PC-3 (cell line): ENCODE results near the gene HHAT. TPM values are rescaled to one million over a fixed set of nuclear protein-coding genes. Genes with fewer than 3 reads are reported as not detected.

Experiments used
- ATAC-seq: fragments of 200-7000 bp; cut with Tn5 transposase; 2 replicates; pipeline ENCODE4 v1.9.1; 2020; ENCODE audit warnings: mild to moderate bottlenecking, moderate library complexity
- BruUV-seq: library from RNA; stranded (reverse); fragments of 400-500 nt; replicated peaks from 2 replicates; lab custom pipeline; 2021; lab: Mats Ljungman, UMichigan
- CTCF ChIA-PET: fragments of 300-600 bp; sonication (Branson Sonifier 250); formaldehyde crosslinking; loops from one replicate; lab custom pipeline; 2022; ENCODE audit warnings: antibody characterized with exemption; lab: Charles Lee
- POLR2A ChIA-PET: fragments of 300-600 bp; sonication (Branson Sonifier 250); formaldehyde crosslinking; loops from one replicate; lab custom pipeline; 2022; ENCODE audit warnings: antibody characterized with exemption; ENCODE audit not compliant: unreplicated experiment; lab: Charles Lee
- DNase-seq: peaks from one replicate; pipeline ENCODE4 v3.0.0-alpha.2; 2015
- H2AFZ ChIP-seq: fragments of 300-600 bp; sonication (generic); 2 replicates; pipeline ENCODE4 v1.6.0; 2016; ENCODE audit warnings: antibody characterized with exemption, low read length
- H3F3A ChIP-seq: fragments of 300-600 bp; sonication (generic); one replicate; pipeline ENCODE4 v1.6.0; 2017; ENCODE audit warnings: antibody characterized with exemption, low read length, control low read depth, mild to moderate bottlenecking; ENCODE audit not compliant: unreplicated experiment
- H3K27ac ChIP-seq: fragments of 300-600 bp; sonication (generic); 2 replicates; pipeline ENCODE4 v1.5.1; 2016; ENCODE audit warnings: mild to moderate bottlenecking, low read length
- H3K27me3 ChIP-seq: fragments of 300-600 bp; sonication (generic); 2 replicates; pipeline ENCODE4 v1.6.1; 2016; ENCODE audit warnings: low read length, mixed read lengths
- H3K36me3 ChIP-seq: fragments of 300-600 bp; sonication (generic); 2 replicates; pipeline ENCODE4 v1.6.1; 2016; ENCODE audit warnings: low read depth, mixed run types, low read length, mixed read lengths
- H3K4me1 ChIP-seq: fragments of 300-600 bp; sonication (generic); 2 replicates; pipeline ENCODE4 v1.5.1; 2016; ENCODE audit warnings: low read length; ENCODE audit not compliant: insufficient read depth
- H3K4me2 ChIP-seq: fragments of 300-600 bp; sonication (generic); 2 replicates; pipeline ENCODE4 v1.6.0; 2016; ENCODE audit warnings: low read length
- H3K4me3 ChIP-seq: fragments of 300-600 bp; sonication (generic); 2 replicates; pipeline ENCODE4 v1.5.1; 2016; ENCODE audit warnings: mild to moderate bottlenecking, low read length, mixed read lengths
- H3K79me2 ChIP-seq: fragments of 300-600 bp; sonication (generic); 2 replicates; pipeline ENCODE4 v1.6.1; 2017; ENCODE audit warnings: low read length, mixed read lengths
- H3K9ac ChIP-seq: fragments of 300-600 bp; sonication (generic); 2 replicates; pipeline ENCODE4 v1.6.0; 2016; ENCODE audit warnings: mild to moderate bottlenecking, low read length
- H3K9me2 ChIP-seq: fragments of 300-600 bp; sonication (generic); replicated peaks from 2 replicates; pipeline ENCODE4 v1.6.1; 2016; ENCODE audit warnings: mixed run types, low read length, mixed read lengths
- H3K9me3 ChIP-seq: fragments of 300-600 bp; sonication (generic); 2 replicates; pipeline ENCODE4 v1.6.1; 2016; ENCODE audit warnings: low read length, mixed read lengths
- H4K20me1 ChIP-seq: fragments of 300-600 bp; sonication (generic); 2 replicates; pipeline ENCODE4 v1.6.1; 2016; ENCODE audit warnings: low read length, mixed read lengths
- EZH2 ChIP-seq: fragments of 300-600 bp; sonication (generic); IDR thresholded peaks from one replicate; pipeline ENCODE4 v1.6.1; 2017; ENCODE audit warnings: antibody characterized with exemption, mild to moderate bottlenecking, low read length; ENCODE audit not compliant: unreplicated experiment
- EZH2phosphoT487 ChIP-seq: fragments of 300-600 bp; sonication (generic); IDR thresholded peaks from 2 replicates; pipeline ENCODE4 v1.6.1; 2018; ENCODE audit warnings: mild to moderate bottlenecking, antibody characterized with exemption, low read length, borderline replicate concordance
- intact Hi-C: fragments of 100-400 bp; cut with micrococcal nuclease; formaldehyde crosslinking; loops from 2 replicates; pipeline ENCODE4 v1.9.0; 2023
- total RNA-seq: library from RNA; depleted of rRNA; stranded (reverse); fragments of >200 nt; gene quantifications from 2 replicates; pipeline ENCODE4 v1.2.3, GENCODE V29; 2014
- TF ChIP-seq, protein P1 (sequence below): fragments of 300-600 bp; sonication (generic); conservative IDR thresholded peaks from 2 replicates; pipeline ENCODE4 v1.5.1; 2017; ENCODE audit warnings: antibody characterized with exemption, low read depth, mild to moderate bottlenecking, low read length

The HHAT gene
- total RNA-seq, 1 experiment from 2014 or later = 3.4 TPM

DNA sequence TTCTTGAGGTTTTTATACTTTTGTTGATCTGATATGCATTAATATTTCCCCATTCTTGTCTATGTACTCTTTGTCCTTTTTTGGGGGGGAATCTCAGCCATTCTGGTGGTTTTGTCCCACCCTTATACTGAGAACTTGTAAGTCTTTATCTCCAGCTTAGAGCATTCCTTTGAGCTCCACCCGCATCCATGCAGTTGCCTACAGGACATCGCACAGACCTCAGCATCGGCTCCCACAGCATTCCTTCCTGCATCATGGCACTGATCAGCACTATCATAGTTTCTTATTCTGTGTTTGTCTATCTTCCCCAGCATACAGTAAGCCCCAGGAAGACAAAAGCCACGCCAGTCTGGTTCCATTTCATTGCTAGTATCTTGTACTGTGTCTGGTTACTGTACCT is 33.0 kb downstream of the HHAT start:
- POLR2A ChIA-PET = no interaction called here

DNA sequence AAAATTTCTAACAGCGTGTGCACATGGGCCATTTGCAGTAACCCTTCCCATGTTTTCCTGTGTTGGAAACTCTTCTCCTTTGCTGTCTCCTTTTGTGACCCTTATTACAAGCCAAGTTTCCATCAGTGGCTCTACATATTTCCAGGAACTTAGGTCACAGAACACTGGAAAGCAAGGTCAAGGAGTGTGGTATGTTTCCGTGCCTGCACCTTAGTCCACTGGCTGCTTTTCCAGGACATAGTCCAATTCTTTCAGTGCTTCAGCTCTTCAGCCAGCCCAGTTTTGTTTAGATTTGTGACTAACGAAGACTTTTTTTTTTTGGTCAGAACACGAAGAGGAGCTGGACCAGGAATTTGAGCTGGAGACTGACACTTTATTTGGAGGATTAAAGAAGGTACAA is 33.8 kb downstream of the HHAT start:
- H3K4me2 ChIP-seq = no peak overlapping the region
- H3K9me2 ChIP-seq = no peaks in the 10 kb centered on the region
- ChIA-PET CTCF (interaction anchor here (0.6 kb wide), 2 partner anchors 37 to 56 kb away, joined by 3 read pairs; no protein-coding TSS in a partner anchor), POLR2A (no interaction called here)
- H3F3A ChIP-seq = no peaks in the 10 kb centered on the region
- H3K27me3 ChIP-seq = no peaks in the 10 kb centered on the region
- H4K20me1 ChIP-seq = no peaks in the 10 kb centered on the region
- H3K79me2 ChIP-seq = no peaks in the 10 kb centered on the region
- no peaks in the 10 kb centered on the region for H3K36me3 ChIP-seq
- no peak for DNase-seq
- H2AFZ ChIP-seq = no peak overlapping the region
- no peaks in the 10 kb centered on the region for H3K9me3 ChIP-seq
- H3K4me3 ChIP-seq = no peak overlapping the region
- intact Hi-C loops = no loop called here
- TF ChIP-seq EZH2 (no peak), EZH2phosphoT487 (no peak)
- TF ChIP-seq, protein P1, sequence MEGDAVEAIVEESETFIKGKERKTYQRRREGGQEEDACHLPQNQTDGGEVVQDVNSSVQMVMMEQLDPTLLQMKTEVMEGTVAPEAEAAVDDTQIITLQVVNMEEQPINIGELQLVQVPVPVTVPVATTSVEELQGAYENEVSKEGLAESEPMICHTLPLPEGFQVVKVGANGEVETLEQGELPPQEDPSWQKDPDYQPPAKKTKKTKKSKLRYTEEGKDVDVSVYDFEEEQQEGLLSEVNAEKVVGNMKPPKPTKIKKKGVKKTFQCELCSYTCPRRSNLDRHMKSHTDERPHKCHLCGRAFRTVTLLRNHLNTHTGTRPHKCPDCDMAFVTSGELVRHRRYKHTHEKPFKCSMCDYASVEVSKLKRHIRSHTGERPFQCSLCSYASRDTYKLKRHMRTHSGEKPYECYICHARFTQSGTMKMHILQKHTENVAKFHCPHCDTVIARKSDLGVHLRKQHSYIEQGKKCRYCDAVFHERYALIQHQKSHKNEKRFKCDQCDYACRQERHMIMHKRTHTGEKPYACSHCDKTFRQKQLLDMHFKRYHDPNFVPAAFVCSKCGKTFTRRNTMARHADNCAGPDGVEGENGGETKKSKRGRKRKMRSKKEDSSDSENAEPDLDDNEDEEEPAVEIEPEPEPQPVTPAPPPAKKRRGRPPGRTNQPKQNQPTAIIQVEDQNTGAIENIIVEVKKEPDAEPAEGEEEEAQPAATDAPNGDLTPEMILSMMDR = no peak
- H3K27ac ChIP-seq = no peak overlapping the region
- no peak overlapping the region for H3K9ac ChIP-seq
- ATAC-seq = no peak
- peaks cover 5% of the 10 kb centered on the region; the same call in 1 of the 2 replicates for H3K4me1 ChIP-seq
- no TSS peak for BruUV-seq

More for the DNA sequence above, 33.0 kb downstream of the HHAT start:
- H3K9me3 ChIP-seq = no peaks in the 10 kb centered on the region
- no peak overlapping the region for H2AFZ ChIP-seq
- no peaks in the 10 kb centered on the region for H3K27me3 ChIP-seq
- intact Hi-C loops = loop anchor here (1.0 to 2.0 kb wide), 2 partner anchors 27 to 39 kb away; no protein-coding TSS in a partner anchor
- no peak overlapping the region for H3K9ac ChIP-seq
- no peaks in the 10 kb centered on the region for H3K36me3 ChIP-seq
- H3K4me2 ChIP-seq = no peak overlapping the region
- H3K9me2 ChIP-seq = no peaks in the 10 kb centered on the region
- no peak for DNase-seq
- no peak for TF ChIP-seq EZH2phosphoT487
- no peak for TF ChIP-seq EZH2
- TF ChIP-seq, protein P1 = no peak
- H3F3A ChIP-seq = no peaks in the 10 kb centered on the region
- H3K4me3 ChIP-seq = no peak overlapping the region
- no TSS peak for BruUV-seq
- H3K27ac ChIP-seq = no peak overlapping the region
- H3K79me2 ChIP-seq = no peaks in the 10 kb centered on the region
- H4K20me1 ChIP-seq = no peaks in the 10 kb centered on the region
- ATAC-seq = no peak
- CTCF ChIA-PET = interaction anchor here (1.2 to 1.3 kb wide), 2 partner anchors 29 to 38 kb away, joined by 4 to 22 read pairs; no protein-coding TSS in a partner anchor
- H3K4me1 ChIP-seq = peaks cover 5% of the 10 kb centered on the region; the same call in 1 of the 2 replicates

DNA sequence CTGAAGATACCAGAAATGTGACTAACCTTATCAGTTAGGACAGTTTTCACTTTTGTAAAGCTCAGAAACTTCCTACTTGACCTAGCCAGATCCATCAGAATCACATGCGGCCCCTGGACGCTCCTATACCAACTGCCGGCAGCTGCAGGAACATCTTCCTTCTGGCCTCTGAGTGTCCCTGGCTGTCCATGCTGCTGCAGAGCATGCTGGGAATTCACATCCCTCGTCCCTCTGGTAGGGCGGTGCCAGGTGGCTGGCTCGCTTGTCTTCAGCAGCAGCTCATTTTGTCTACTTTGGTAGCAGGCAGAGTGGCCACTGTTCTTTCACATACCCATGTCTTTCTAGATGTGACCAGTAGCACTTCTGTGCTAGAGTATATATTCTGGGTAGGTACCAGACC is 34.4 kb downstream of the HHAT start:
- DNase-seq (no peak), ATAC-seq (no peak)
- Histone ChIP-seq H3K9me2 (no peaks in the 10 kb centered on the region), H3K4me2 (no peak overlapping the region), H3K4me1 (peaks cover 5% of the 10 kb centered on the region; the same call in 1 of the 2 replicates), H4K20me1 (no peaks in the 10 kb centered on the region), H3K9me3 (no peaks in the 10 kb centered on the region), H3K36me3 (no peaks in the 10 kb centered on the region), H2AFZ (no peak overlapping the region), H3K27ac (no peak overlapping the region), H3F3A (no peaks in the 10 kb centered on the region), H3K9ac (no peak overlapping the region), H3K4me3 (no peak overlapping the region), H3K27me3 (no peaks in the 10 kb centered on the region), H3K79me2 (no peaks in the 10 kb centered on the region)
- TF ChIP-seq EZH2phosphoT487 = no peak
- TF ChIP-seq, protein P1 = no peak
- no peak for TF ChIP-seq EZH2
- BruUV-seq = no TSS peak
- ChIA-PET CTCF (interaction anchor here (0.6 kb wide), 2 partner anchors 37 to 56 kb away, joined by 3 read pairs; no protein-coding TSS in a partner anchor), POLR2A (interaction anchor here (0.5 kb wide), 1 partner anchor 421 kb away, joined by 4 read pairs; no protein-coding TSS in a partner anchor)
- intact Hi-C loops = no loop called here
